OCI-LY3 (cell line): ENCODE results near the gene VWA7.

Experiments used
- H2AFZ ChIP-seq: fragments of 200-600, 300-600 bp; shearing (Covaris generic); 2 replicates; pipeline ENCODE4 v1.6.0; 2014; ENCODE audit warnings: antibody characterized with exemption, low read depth, low read length
- H3K27ac ChIP-seq: fragments of 200-600, 300-600 bp; sonication (generic); 2 replicates; pipeline ENCODE4 v1.5.1; 2014; ENCODE audit warnings: mild to moderate bottlenecking, low read length, moderate library complexity, mixed read lengths
- H3K27me3 ChIP-seq: fragments of 200-600, 300-600 bp; sonication (generic); 2 replicates; pipeline ENCODE4 v1.6.1; 2014; ENCODE audit warnings: low read depth, low read length, mixed read lengths
- H3K36me3 ChIP-seq: fragments of 200-600, 300-600 bp; sonication (generic); replicated peaks from 2 replicates; pipeline ENCODE3; 2014; ENCODE audit warnings: low read depth, low read length, mixed read lengths
- H3K4me1 ChIP-seq: fragments of 300-600, 200-600 bp; sonication (generic); 2 replicates; pipeline ENCODE4 v1.6.1; 2014; ENCODE audit warnings: low read length, mixed read lengths
- H3K4me2 ChIP-seq: fragments of 200-600, 300-600 bp; sonication (generic); 2 replicates; pipeline ENCODE4 v1.6.1; 2014; ENCODE audit warnings: low read length, mixed read lengths
- H3K4me3 ChIP-seq: fragments of 300-600, 200-600 bp; sonication (generic); 2 replicates; pipeline ENCODE4 v1.5.1; 2014; ENCODE audit warnings: antibody characterized with exemption, mild to moderate bottlenecking, low read length, moderate library complexity
- H3K79me2 ChIP-seq: fragments of 300-600, 200-600 bp; shearing (Covaris generic); 2 replicates; pipeline ENCODE4 v1.6.1; 2014; ENCODE audit warnings: mild to moderate bottlenecking, low read length, mixed read lengths
- H3K9ac ChIP-seq: fragments of 300-600, 200-600 bp; shearing (Covaris generic); 2 replicates; pipeline ENCODE4 v1.6.0; 2014; ENCODE audit warnings: mild to moderate bottlenecking, low read length, moderate library complexity
- H3K9me3 ChIP-seq: fragments of 200-600, 300-600 bp; shearing (Covaris generic); 2 replicates; pipeline ENCODE4 v1.6.1; 2014; ENCODE audit warnings: low read length, mixed read lengths; ENCODE audit not compliant: insufficient read depth
- H4K20me1 ChIP-seq: fragments of 200-600, 300-600 bp; sonication (generic); 2 replicates; pipeline ENCODE4 v1.6.1; 2016; ENCODE audit warnings: low read length, mixed read lengths; ENCODE audit not compliant: insufficient read depth
- CTCF ChIP-seq: fragments of 200-600, 300-600 bp; sonication (generic); IDR thresholded peaks from 2 replicates; pipeline ENCODE4 v1.5.1; 2014; ENCODE audit warnings: antibody characterized with exemption, low read length, low read depth
- EZH2phosphoT487 ChIP-seq: fragments of 200-600 bp; shearing (Covaris generic); IDR thresholded peaks from 2 replicates; pipeline ENCODE4 v1.6.1; 2018; ENCODE audit warnings: antibody characterized with exemption, mixed run types, low read depth

The VWA7 gene

GRCh38 chr6:31771992-31772358 lies 5.2 kb downstream of the VWA7 start:
- Histone ChIP-seq H3K4me1 (peaks cover 2% of the 10 kb centered on the region), H3K9ac (no peak overlapping the region)

GRCh38 chr6:31770860-31771259 lies 6.3 kb downstream of the VWA7 start:
- TF ChIP-seq CTCF (no peak), EZH2phosphoT487 (no peak)
- H4K20me1 ChIP-seq: no peaks in the 10 kb centered on the region
- no peak overlapping the region for H3K4me2 ChIP-seq
- no peaks in the 10 kb centered on the region for H3K9me3 ChIP-seq
- no peaks in the 10 kb centered on the region for H3K4me1 ChIP-seq
- no peak overlapping the region for H3K27ac ChIP-seq
- H3K36me3 ChIP-seq: no peaks in the 10 kb centered on the region
- no peaks in the 10 kb centered on the region for H3K79me2 ChIP-seq
- no peak overlapping the region for H3K4me3 ChIP-seq
- no peaks in the 10 kb centered on the region for H3K27me3 ChIP-seq
- no peak overlapping the region for H2AFZ ChIP-seq
- H3K9ac ChIP-seq: no peak overlapping the region

More at GRCh38 chr6:31771992-31772358, 5.2 kb downstream of the VWA7 start:
- Histone ChIP-seq H3K79me2 (no peaks in the 10 kb centered on the region), H3K36me3 (no peaks in the 10 kb centered on the region), H3K27ac (no peak overlapping the region), H3K4me3 (no peak overlapping the region), H2AFZ (no peak overlapping the region), H3K9me3 (no peaks in the 10 kb centered on the region), H3K4me2 (no peak overlapping the region), H3K27me3 (no peaks in the 10 kb centered on the region), H4K20me1 (no peaks in the 10 kb centered on the region)
- TF ChIP-seq EZH2phosphoT487 (no peak), CTCF (no peak)

- H3K27me3 ChIP-seq: no peaks in the 10 kb centered on the region
- no peaks in the 10 kb centered on the region for H3K79me2 ChIP-seq
- no peak overlapping the region for H2AFZ ChIP-seq
- H4K20me1 ChIP-seq: no peaks in the 10 kb centered on the region
- no peak overlapping the region for H3K9ac ChIP-seq
- H3K4me3 ChIP-seq: no peak overlapping the region
- no peak overlapping the region for H3K4me2 ChIP-seq
- H3K27ac ChIP-seq: no peak overlapping the region
- TF ChIP-seq EZH2phosphoT487: no peak
- peak; percentile 72 for TF ChIP-seq CTCF
- no peaks in the 10 kb centered on the region for H3K9me3 ChIP-seq
- no peaks in the 10 kb centered on the region for H3K4me1 ChIP-seq
- H3K36me3 ChIP-seq: no peaks in the 10 kb centered on the region
Observed at GRCh38 chr6:31769684-31770371, 7.3 kb downstream of the VWA7 start.

GRCh38 chr6:31768363-31769257 lies 8.5 kb downstream of the VWA7 start:
- Histone ChIP-seq H3K27me3 (no peaks in the 10 kb centered on the region), H4K20me1 (no peaks in the 10 kb centered on the region), H3K79me2 (no peaks in the 10 kb centered on the region), H3K4me2 (no peak overlapping the region), H3K27ac (no peak overlapping the region), H2AFZ (no peak overlapping the region), H3K4me3 (no peak overlapping the region), H3K4me1 (no peaks in the 10 kb centered on the region), H3K9ac (no peak overlapping the region), H3K9me3 (no peaks in the 10 kb centered on the region), H3K36me3 (peaks cover 2% of the 10 kb centered on the region)
- TF ChIP-seq EZH2phosphoT487: no peak
- no peak for TF ChIP-seq CTCF
